Lower leg skin (tissue), 4 donors: ENCODE measurements around the gene ENOX2. TPM values are rescaled to one million over a fixed set of nuclear protein-coding genes. Genes with fewer than 3 reads are reported as not detected.
"Not testable (repeated sequence)": the region's sequence is repeated elsewhere in the genome, so short reads cannot be mapped to it uniquely, and the experiment has no call there.

Source experiments
- DNase-seq, 2 donors: peaks; one replicate each; pipeline ENCODE4 v3.0.0-alpha.2; 2019; ENCODE audit warnings: low spot score in 2 of 2
- H3K4me3 ChIP-seq: fragments of 200-600 bp; sonication (generic); 2 replicates; pipeline ENCODE4 v1.5.1; 2017; ENCODE audit warnings: mild to moderate bottlenecking, low read depth; ENCODE audit not compliant: poor library complexity, severe bottlenecking
- POLR2A ChIP-seq, 2 donors: fragments of 450-650 bp; IDR thresholded peaks; one replicate each; pipeline ENCODE4 v1.6.1; 2016 to 2017; ENCODE audit warnings: antibody characterized with exemption in 2 of 2, mild to moderate bottlenecking in 1 of 2, moderate library complexity in 1 of 2
- WGBS, 2 donors: methylation state at CpG; one replicate each; pipeline ENCODE4 v1.1.5; 2018; 5-methylcytosine and 5-hydroxymethylcytosine counted together
- intact Hi-C: fragments of 100-400 bp; cut with DNase I; formaldehyde crosslinking; loops from one replicate; pipeline ENCODE4 v1.15.0; 2023; ENCODE audit warnings: low total_unique reads
- total RNA-seq, 4 donors: library from RNA; depleted of rRNA; stranded (reverse); fragments of >200 nt; gene quantifications; one replicate each; pipeline ENCODE4 v1.1.0, GENCODE V29; 2016
- TF ChIP-seq, protein P1 (sequence below), 3 donors: fragments of 450-650 bp; IDR thresholded peaks; one replicate each; pipeline ENCODE4 v1.5.1; 2016; ENCODE audit warnings: antibody characterized with exemption in 3 of 3, mild to moderate bottlenecking in 3 of 3, moderate library complexity in 2 of 3

Gene ENOX2
- total RNA-seq, 4 donors from 2014 or later: 6.5 to 9.5 (median 8.3) TPM

DNA sequence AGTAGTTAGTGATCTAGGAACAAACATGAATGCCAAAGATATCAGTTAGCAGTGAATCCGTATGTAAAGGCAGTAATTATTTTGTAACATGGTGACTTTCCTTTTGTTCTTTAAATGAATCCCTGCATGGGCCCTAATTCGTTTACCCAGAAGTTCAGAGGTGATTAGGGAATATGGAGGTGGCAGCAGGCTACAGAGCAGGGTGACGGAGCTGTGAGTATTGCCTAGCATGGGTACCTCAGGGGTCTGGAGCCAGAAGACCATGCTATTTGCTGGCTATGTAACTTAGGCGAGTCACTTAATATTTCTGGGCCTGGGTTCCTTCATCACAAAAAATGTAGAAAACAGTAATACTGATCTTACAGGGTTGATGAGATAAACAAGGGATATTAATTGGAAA is 184.9 kb downstream of the ENOX2 start:
- intact Hi-C loops: no loop called here
- TF ChIP-seq POLR2A (IDR thresholded peaks at IDR 0.05): no peak
- TF ChIP-seq, protein P1, sequence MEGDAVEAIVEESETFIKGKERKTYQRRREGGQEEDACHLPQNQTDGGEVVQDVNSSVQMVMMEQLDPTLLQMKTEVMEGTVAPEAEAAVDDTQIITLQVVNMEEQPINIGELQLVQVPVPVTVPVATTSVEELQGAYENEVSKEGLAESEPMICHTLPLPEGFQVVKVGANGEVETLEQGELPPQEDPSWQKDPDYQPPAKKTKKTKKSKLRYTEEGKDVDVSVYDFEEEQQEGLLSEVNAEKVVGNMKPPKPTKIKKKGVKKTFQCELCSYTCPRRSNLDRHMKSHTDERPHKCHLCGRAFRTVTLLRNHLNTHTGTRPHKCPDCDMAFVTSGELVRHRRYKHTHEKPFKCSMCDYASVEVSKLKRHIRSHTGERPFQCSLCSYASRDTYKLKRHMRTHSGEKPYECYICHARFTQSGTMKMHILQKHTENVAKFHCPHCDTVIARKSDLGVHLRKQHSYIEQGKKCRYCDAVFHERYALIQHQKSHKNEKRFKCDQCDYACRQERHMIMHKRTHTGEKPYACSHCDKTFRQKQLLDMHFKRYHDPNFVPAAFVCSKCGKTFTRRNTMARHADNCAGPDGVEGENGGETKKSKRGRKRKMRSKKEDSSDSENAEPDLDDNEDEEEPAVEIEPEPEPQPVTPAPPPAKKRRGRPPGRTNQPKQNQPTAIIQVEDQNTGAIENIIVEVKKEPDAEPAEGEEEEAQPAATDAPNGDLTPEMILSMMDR (IDR thresholded peaks at IDR 0.05): no peak
- no peak for DNase-seq
- no peak overlapping the region for H3K4me3 ChIP-seq
- 62 to 84% methylated on average over 4 of the region's 4 CpGs for WGBS, 2 donors

DNA sequence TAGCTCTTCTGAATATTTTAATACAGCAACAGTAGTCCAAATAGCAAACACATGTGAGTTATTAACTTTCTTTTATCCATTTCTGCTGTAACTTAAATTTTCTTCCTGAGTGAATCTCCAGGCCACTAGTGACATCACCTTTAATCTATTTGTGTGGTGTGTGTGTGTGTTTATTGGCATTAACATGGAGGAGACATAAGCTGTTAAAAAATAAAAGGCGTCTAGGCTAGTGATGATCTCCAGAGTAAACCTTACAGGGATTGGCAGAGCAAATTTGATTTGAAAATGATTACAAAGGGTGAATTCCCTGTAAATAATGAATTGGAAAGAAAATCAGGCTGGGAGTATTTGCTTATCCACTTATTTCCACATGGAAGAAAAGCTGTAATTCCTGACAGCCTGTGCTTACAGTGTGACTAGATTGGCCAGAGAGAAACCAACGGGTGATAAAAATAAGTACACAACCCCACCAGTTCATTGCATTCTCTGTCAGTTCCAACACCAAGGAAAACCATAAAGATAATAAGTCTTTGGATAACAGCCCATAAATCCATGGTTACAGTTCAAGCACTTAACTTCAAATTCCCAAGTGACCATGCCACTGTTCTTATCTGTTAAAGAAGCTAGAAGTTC is 186.1 kb downstream of the ENOX2 start:
- H3K4me3 ChIP-seq: no peak overlapping the region
- intact Hi-C loops: no loop called here
- TF ChIP-seq, protein P1 (IDR thresholded peaks at IDR 0.05): no peak
- TF ChIP-seq POLR2A (IDR thresholded peaks at IDR 0.05): no peak
- DNase-seq: no peak
- 43 to 45% methylated on average over 2 of the region's 2 CpGs for WGBS, 2 donors

DNA sequence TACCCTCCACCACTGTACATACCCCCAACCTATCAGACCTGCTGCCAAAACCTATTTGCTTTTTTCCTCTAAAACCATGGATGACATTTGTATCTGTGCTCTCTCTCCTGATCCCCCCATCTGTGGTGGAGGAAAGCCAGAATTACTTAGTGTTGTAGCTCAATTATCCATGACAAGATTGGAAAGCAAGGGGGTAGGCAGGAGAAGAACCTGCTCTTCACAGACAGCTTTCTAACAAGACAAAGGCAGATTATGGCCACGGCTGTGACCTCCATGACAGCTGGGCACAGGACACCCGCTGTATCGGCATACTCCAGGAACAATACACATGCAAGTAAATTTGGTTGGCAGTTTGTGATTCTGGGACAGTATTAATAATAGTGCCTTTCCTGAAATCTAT is 186.7 kb downstream of the ENOX2 start:
- DNase-seq: no peak
- no peak overlapping the region for H3K4me3 ChIP-seq
- no peak for TF ChIP-seq POLR2A (IDR thresholded peaks at IDR 0.05)
- TF ChIP-seq, protein P1 (IDR thresholded peaks at IDR 0.05): no peak

GRCh38 chrX:130715299-130715698 is 187.7 kb downstream of the ENOX2 start:
- 57 to 76% methylated on average over 3 of the region's 3 CpGs for WGBS, 2 donors

More for the DNA sequence above, 186.7 kb downstream of the ENOX2 start:
- intact Hi-C loops: no loop called here
- WGBS, 2 donors: 74 to 87% methylated on average over 3 of the region's 3 CpGs

GRCh38 chrX:130714665-130715064 is 188.3 kb downstream of the ENOX2 start:
- DNase-seq: no peak
- no peak overlapping the region for H3K4me3 ChIP-seq
- 76 to 90% methylated on average over 2 of the region's 2 CpGs for WGBS, 2 donors
- no peak for TF ChIP-seq POLR2A (IDR thresholded peaks at IDR 0.05)
- TF ChIP-seq, protein P1 (IDR thresholded peaks at IDR 0.05): no peak
- intact Hi-C loops: no loop called here

More at GRCh38 chrX:130715299-130715698, 187.7 kb downstream of the ENOX2 start:
- TF ChIP-seq, protein P1 (IDR thresholded peaks at IDR 0.05): no peak
- no peak for TF ChIP-seq POLR2A (IDR thresholded peaks at IDR 0.05)
- no peak for DNase-seq
- no peak overlapping the region for H3K4me3 ChIP-seq
- intact Hi-C loops: no loop called here

- intact Hi-C loops: no loop called here
- H3K4me3 ChIP-seq: no peak overlapping the region
- WGBS, 2 donors: 62 to 76% methylated on average over 3 of the region's 3 CpGs
- no peak for DNase-seq
- TF ChIP-seq POLR2A (IDR thresholded peaks at IDR 0.05): no peak
- TF ChIP-seq, protein P1 (IDR thresholded peaks at IDR 0.05): no peak
These were observed 188.9 kb downstream of the ENOX2 start for GRCh38 chrX:130714135-130714534.

GRCh38 chrX:130709178-130709577 is 193.8 kb downstream of the ENOX2 start:
- DNase-seq, H3K4me3 ChIP-seq, intact Hi-C loops: not testable (repeated sequence)
- WGBS, 2 donors: 76 to 99% methylated on average over 6 of the region's 6 CpGs
